ENCODE measurements around the gene FAM169A.
"Not testable (repeated sequence)": the region's sequence is repeated elsewhere in the genome, so short reads cannot be mapped to it uniquely, and the experiment has no call there.

The FAM169A gene

DNA sequence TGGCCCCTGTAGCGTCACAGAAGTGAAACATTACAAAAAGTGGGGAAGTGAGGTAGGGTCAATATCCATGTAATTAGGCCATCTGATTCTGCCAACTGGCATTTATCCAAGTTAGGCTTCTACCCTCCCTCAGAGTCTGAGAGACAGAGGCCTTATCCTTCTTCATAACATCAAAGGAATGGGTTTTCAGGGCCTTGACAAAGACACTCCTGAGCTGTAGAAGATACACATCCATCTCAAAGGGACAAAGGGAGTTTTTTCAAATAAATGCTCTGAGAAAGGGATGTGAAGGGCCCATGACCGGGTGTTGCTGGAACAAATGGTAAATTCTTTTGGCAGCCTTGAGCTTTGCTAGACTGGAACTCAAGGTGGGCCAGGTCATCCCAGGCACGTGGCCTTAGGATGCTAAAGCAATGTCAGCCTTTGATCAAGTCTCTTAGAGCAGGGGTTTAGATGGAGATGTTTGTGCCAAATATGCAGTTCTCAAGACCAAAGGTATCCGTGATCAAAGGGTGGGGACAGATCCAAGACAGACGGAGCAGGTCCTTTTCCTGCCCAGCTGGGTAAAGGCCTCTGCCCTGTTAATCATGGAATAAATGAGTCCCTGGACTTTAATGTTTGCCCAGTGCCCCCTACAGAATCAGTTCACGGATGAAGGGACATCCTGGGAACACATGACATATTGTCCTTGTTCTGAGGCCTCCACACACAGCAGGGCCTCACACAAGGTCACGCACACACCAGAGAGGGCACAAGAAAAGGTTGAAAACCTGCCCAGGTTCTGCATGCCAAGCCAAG lies 10.0 kb upstream of the FAM169A start:
- Histone ChIP-seq H3K9me3 (ENCODE audit: severe bottlenecking) (no peaks in the 10 kb centered on the region), H3K27ac (ENCODE audit: poor library complexity, severe bottlenecking) (no peak overlapping the region), H3K36me3 (ENCODE audit: low read depth) (no peaks in the 10 kb centered on the region), H3K4me3 (ENCODE audit: severe bottlenecking) (no peak overlapping the region), H3K27me3 (ENCODE audit: insufficient read depth, poor library complexity, severe bottlenecking) (no peaks in the 10 kb centered on the region), H3K4me1 (ENCODE audit: insufficient read depth, poor library complexity, severe bottlenecking) (no peaks in the 10 kb centered on the region)
- TF ChIP-seq, protein P1, sequence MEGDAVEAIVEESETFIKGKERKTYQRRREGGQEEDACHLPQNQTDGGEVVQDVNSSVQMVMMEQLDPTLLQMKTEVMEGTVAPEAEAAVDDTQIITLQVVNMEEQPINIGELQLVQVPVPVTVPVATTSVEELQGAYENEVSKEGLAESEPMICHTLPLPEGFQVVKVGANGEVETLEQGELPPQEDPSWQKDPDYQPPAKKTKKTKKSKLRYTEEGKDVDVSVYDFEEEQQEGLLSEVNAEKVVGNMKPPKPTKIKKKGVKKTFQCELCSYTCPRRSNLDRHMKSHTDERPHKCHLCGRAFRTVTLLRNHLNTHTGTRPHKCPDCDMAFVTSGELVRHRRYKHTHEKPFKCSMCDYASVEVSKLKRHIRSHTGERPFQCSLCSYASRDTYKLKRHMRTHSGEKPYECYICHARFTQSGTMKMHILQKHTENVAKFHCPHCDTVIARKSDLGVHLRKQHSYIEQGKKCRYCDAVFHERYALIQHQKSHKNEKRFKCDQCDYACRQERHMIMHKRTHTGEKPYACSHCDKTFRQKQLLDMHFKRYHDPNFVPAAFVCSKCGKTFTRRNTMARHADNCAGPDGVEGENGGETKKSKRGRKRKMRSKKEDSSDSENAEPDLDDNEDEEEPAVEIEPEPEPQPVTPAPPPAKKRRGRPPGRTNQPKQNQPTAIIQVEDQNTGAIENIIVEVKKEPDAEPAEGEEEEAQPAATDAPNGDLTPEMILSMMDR (IDR thresholded peaks at IDR 0.05; ENCODE audit: poor library complexity, severe bottlenecking) = no peak
- no peak for ATAC-seq (ENCODE audit: low read depth)
- no peak for DNase-seq (ENCODE audit: low spot score)

GRCh38 chr5:74873525-74874249 lies 7.5 kb upstream of the FAM169A start:
- no peak for DNase-seq (ENCODE audit: low spot score)
- H3K36me3 ChIP-seq (ENCODE audit: low read depth) = no peaks in the 10 kb centered on the region
- no peak overlapping the region for H3K27ac ChIP-seq (ENCODE audit: poor library complexity, severe bottlenecking)
- H3K4me1 ChIP-seq (ENCODE audit: insufficient read depth, poor library complexity, severe bottlenecking) = peaks cover 8% of the 10 kb centered on the region
- ATAC-seq (ENCODE audit: low read depth) = no peak
- H3K27me3 ChIP-seq (ENCODE audit: insufficient read depth, poor library complexity, severe bottlenecking) = no peaks in the 10 kb centered on the region
- no peak overlapping the region for H3K4me3 ChIP-seq (ENCODE audit: severe bottlenecking)
- no peaks in the 10 kb centered on the region for H3K9me3 ChIP-seq (ENCODE audit: severe bottlenecking)
- TF ChIP-seq, protein P1 (IDR thresholded peaks at IDR 0.05; ENCODE audit: poor library complexity, severe bottlenecking) = no peak

GRCh38 chr5:74870299-74871067 lies 4.3 kb upstream of the FAM169A start:
- Histone ChIP-seq H3K9me3 (ENCODE audit: severe bottlenecking) (no peaks in the 10 kb centered on the region), H3K4me1 (ENCODE audit: insufficient read depth, poor library complexity, severe bottlenecking) (peaks cover 8% of the 10 kb centered on the region), H3K27ac (ENCODE audit: poor library complexity, severe bottlenecking) (peak overlapping the region; percentile 45), H3K36me3 (ENCODE audit: low read depth) (no peaks in the 10 kb centered on the region), H3K27me3 (ENCODE audit: insufficient read depth, poor library complexity, severe bottlenecking) (no peaks in the 10 kb centered on the region), H3K4me3 (ENCODE audit: severe bottlenecking) (no peak overlapping the region)
- ATAC-seq (ENCODE audit: low read depth) (no peak), DNase-seq (ENCODE audit: low spot score) (no peak)
- TF ChIP-seq, protein P1 (IDR thresholded peaks at IDR 0.05; ENCODE audit: poor library complexity, severe bottlenecking) = no peak

- not testable (repeated sequence) for ATAC-seq (ENCODE audit: low read depth); H3K36me3 ChIP-seq (ENCODE audit: low read depth); DNase-seq (ENCODE audit: low spot score); H3K4me3 ChIP-seq (ENCODE audit: severe bottlenecking); H3K27me3 ChIP-seq (ENCODE audit: insufficient read depth, poor library complexity, severe bottlenecking); H3K9me3 ChIP-seq (ENCODE audit: severe bottlenecking)
- peak overlapping the region; percentile 45 for H3K27ac ChIP-seq (ENCODE audit: poor library complexity, severe bottlenecking)
- peaks cover 13% of the 10 kb centered on the region for H3K4me1 ChIP-seq (ENCODE audit: insufficient read depth, poor library complexity, severe bottlenecking)
Measured at GRCh38 chr5:74869414-74869813, 3.2 kb upstream of the FAM169A start.

DNA sequence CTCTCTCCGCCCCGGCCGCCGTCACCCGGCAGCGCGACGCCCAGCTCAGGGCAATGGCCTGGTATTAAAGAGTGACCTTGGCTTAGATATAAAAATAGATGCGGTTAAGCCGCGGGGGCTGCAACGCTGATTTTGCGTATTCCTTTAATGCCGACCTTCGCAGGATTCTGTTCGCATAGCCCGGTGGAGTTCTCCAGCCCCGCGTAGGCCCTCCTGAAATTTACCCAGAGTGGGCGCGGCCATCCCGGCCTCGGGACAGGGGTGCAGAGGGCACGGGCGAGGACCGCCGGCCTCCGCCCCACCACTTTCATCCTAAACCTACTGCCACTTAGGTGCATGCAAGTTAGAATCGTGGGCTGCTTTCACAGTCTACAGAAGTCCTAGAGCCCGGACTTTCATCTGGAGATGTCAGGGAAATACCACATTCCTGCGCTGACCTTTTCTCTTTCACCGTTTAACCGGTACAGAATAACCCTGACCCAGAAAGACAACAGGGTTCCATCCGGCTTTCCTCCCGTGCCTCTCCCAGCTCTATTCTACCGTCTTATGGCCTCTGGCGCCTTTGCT lies 492 bp upstream of the FAM169A start:
- ATAC-seq (ENCODE audit: low read depth) (no peak), DNase-seq (ENCODE audit: low spot score) (no peak)
- no peaks in the 10 kb centered on the region for H3K9me3 ChIP-seq (ENCODE audit: severe bottlenecking)
- peaks cover 27% of the 10 kb centered on the region for H3K4me1 ChIP-seq (ENCODE audit: insufficient read depth, poor library complexity, severe bottlenecking)
- H3K4me3 ChIP-seq (ENCODE audit: severe bottlenecking) = peak overlapping the region; percentile 90
- peak overlapping the region; percentile 29 for H3K27ac ChIP-seq (ENCODE audit: poor library complexity, severe bottlenecking)
- H3K36me3 ChIP-seq (ENCODE audit: low read depth) = peaks cover 6% of the 10 kb centered on the region; the same call in 1 of the 2 replicates
- TF ChIP-seq, protein P1 (IDR thresholded peaks at IDR 0.05; ENCODE audit: poor library complexity, severe bottlenecking) = no peak
- H3K27me3 ChIP-seq (ENCODE audit: insufficient read depth, poor library complexity, severe bottlenecking) = no peaks in the 10 kb centered on the region

Data from RWPE2 (cell line).